ENCODE measurements around the gene WFIKKN1.

Gene WFIKKN1

DNA sequence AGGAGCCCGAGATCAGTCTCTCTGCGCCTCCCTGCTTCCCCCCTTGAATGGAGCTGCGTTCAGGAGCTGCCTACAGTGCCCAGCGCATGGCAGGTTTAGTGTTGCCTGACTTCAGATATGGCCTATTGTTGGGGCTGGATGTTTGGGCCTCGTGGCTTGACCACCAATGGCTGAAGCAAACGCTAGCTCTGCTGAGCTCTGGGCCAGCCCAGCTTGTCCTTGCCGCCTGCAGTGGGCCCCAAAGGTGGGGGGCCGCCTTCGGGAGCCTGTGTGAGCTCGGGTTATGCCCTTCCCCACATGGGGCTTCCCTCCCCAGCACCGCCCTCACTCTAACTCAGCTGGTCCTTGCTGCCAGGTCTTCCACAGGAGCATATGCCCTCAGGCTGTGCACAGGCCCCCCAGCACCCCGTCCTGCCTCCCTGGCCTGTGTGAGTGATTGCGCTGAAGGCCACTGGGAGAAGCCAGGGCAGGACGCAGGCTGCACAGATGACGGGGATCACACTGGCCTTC lies 7.3 kb downstream of the WFIKKN1 start:
- DNase-seq: no peak

DNA sequence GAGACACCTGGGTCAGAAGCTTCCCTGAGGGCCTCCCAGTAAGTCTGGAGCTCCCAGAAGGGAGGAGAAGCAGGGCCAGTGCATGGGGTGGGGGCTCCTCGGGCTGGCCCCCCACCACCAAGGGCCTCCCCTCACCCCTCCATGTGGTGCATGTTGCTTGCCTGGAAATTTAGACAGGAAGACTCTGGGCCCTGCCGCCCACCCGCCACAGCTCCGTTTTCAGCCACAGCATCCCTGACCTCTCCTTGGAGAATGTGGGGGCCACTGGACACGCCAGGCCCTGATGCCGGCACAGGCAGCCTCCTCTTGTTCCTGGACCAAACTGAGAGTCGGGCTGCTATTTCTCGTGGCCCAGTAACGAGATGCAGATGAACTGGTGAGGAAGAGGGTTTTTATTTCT lies 8.1 kb downstream of the WFIKKN1 start:
- DNase-seq: no peak

DNA sequence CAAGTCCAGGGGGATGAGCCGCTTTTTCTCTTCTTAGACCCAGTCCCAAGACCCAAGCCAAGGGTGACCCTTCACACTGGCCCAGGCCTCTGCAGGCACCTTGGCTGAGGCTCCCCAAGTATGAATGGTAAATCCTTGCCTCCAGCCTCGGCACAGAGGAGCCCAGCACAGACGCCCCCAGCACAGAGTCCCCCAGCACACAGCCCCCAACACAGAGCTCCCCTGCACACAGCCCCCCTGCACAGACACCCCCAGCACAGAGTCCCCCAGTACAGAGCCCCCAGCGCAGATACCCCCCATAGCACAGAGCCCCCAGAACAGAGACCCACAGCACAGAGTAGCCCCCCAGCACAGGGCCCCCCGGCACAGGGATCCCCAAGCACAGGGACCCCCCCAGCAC lies 9.8 kb downstream of the WFIKKN1 start:
- no peak for DNase-seq

DNA sequence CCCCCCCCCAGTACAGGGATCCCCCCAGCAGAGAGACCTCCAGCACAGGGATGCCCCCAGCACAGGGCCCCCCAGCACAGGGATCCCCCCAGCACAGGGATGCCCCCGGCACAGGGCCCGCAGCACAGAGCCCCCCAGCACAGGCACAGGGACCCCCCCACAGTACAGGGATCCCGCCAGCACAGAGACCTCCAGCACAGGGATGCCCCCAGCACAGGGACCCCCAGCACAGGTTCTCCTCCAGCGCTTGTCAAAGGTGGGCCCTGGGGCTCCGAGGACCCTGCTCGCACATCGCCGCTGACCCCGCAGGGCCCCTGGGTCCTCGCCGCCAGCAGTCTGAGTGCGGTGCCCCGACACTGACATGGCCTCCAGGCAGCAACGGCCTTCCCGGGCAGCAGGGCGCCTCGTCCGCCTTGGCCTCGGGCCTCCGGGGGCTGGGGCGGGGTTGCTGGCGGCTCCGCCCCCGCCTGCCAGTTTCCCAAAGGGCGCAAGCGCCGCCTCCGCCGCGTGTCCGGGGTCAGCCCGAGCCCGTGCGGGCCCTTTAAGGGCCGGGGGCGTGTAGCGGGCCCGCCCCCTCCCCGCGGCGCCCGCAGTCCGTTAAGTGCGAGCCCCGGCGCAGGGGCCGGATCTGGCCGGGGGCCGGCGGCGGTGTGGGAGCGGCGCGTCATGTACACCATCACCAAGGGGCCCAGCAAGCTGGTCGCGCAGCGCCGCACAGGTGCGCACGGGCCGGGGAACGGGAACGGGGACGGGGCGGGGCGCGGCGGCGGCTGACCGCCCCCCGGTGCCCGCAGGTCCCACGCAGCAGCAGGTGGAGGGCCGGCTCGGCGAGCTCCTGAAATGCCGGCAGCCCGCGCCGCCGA lies 10.8 kb downstream of the WFIKKN1 start, which contains the start of gene MCRIP2:
MCRIP2 (plus strand) TSS at position 503 of the 863 bp plus-strand sequence; CDS start at position 667, 164 bp downstream.
- peak; percentile 58 for DNase-seq

DNA sequence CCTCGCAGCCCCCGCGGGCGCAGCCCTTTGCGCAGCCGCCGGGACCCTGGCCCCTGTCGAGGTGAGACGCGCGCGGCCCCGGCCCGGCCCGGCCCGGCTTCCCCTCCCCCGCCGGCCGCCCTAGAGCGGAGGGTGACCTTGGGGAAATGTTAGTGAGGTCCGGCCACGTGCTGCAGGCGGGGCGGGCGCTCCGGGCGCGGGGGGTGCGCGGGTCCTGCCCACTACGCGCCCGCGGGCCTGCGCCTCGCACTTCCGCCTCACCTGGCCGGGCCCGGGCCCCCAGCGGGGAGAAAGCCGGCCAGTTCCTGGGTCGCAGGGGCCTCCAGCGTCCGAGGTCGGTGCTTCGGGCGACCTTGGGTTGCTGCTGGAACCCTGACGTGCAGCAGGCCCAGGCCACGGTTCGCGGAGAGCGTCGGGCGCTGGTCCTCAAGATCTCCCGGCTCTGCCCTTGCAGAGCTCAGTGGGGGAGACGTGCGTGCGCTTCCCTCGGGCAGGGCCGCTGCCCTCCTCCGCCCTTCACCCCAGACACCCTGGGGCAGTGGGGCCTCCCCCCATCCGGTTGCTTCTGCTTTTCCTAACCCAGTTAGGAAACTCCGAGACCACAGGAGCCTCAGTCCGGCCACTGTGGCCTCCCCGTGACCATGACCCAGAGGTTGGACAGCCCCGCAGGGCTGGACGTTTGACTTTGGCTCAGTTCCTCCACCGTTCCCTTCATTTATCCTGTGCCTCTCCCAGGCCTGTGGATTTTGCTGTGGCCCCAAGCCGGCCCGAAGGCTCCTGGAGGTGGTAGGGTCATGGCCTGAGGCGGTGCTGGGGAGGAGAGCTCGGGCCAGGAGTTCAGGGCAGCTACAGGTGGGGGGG lies 11.6 kb downstream of the WFIKKN1 start:
- no peak for DNase-seq

DNA sequence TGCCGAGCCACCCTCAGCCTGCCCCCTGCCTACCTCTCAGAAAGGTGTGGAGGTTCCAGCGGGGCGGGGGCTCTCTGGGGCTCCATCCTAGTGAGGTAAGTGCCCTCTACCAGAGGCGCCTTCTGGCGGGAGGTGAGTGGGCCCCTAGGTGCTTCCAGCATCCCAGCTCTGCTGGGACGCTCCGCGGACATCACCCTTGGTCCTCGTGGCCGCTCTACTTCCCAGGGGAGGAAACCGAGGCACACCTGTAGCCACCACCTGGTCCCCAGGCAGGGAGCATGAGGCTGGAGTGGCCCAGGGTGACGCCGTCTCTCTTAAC lies 12.2 kb downstream of the WFIKKN1 start:
- no peak for DNase-seq

DNA sequence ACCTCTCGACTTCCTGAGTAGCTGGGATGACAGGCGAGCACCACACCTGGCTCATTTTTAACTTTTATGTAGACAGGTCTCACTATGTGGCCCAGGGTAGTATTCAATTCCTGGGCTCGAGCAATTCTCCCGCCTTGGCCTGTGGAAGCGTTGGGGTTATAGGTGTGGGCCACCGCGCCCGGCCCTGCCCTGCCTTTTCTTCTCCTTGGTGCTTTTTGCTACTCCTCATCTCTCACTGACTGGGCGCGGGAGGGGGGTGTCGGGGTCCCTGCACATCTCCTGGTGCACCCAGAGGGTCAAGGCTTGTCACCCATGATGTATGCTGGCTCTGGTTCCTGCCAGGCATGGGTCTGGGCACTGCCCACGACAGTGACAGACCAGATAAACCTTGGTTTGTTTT lies 13.8 kb downstream of the WFIKKN1 start:
- DNase-seq: no peak

DNA sequence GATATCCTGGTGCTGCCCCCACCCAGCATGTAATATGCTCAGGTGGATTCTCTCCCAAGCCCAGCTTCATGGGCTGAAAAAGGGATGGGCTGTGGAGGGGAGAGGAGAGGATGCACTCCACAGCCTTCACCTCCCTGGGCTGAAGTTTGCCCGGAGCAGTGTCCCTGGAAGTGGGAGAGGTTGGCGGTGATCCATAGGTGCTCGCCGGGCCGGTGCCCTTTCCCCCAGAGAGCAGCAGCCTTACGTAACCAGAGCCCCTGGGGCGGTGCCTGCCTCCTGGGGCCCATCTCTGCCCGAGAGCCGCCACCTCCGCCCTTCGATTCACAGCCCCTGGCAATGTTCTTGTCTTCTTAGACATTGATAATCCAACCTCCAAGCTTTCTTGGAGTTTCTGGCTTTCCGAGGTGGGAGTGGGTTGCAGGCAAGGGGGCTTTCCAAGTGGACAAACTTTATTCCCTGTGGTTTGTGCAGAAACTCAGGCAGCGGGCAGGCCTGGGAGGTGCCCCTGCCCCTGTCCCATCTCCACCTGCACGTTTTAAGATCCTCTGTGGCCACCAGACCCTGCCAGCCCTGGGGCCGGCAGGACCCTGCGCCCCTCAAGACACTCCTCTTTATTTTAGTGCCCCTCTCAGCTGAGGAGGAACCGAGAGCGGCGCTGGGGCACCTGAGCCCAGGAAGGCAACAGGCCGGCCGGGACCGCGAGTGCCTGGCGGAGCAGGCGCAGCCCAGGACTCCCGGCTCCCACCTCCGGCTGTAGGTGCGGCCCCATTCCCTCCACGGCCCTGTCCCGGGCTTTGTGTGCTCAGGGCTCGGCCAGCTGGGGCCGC lies 15.3 kb downstream of the WFIKKN1 start:
- no peak for DNase-seq

DNA sequence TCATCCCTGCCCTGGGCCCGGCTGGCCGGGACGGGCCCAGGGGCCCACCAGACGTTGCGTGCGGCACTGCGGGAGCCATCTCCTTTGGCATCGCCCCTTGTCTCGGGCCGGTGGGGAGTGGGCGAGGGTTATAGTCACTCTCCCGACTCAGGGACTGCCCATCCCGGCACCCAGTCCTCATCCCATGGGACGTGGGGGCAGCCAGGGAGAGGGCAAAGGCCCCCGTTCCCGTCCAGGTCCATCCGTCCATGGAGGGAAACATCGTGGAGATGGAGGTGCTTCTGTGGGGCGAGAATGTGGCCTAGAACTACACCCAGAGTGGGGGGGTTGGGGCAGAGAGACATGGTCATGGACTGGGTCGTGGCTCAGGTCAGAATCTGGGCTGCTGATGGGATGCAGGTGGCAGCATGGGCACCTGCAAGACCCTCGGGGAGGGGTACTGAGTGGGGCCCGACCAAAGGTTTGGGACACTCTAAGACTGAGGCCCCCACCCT lies 15.9 kb downstream of the WFIKKN1 start:
- no peak for DNase-seq

DNA sequence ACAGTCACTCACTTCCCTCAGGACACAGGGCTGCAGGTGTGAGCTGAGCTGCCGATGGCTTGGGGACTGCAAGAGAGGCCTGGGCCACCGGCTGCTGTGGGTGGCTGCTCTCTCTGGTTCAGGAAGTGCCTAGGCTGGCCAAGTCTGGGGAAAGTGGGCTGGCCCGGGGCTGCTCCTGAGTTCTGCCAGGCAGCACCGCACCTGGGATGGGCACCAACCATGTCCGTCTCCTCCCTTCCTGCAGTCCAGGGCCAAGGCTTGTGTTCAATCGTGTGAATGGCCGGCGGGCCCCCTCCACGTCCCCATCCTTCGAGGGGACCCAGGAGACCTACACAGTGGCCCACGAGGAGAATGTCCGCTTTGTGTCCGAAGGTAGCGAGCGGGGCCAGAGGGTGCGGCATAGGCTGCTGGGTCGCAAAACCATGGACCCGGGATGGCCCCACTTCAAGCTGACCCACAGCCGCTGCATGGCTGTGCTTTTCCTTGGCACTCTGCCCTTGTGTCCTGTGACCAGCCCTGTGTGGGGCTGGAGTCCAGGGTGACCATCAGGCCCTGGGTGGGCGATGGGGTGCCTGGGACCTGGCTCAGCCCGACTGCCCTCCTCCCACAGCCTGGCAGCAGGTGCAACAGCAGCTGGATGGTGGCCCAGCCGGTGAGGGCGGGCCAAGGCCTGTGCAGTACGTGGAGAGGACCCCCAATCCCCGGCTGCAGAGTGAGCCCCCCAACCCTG lies 16.6 kb downstream of the WFIKKN1 start:
- no peak for DNase-seq

DNA sequence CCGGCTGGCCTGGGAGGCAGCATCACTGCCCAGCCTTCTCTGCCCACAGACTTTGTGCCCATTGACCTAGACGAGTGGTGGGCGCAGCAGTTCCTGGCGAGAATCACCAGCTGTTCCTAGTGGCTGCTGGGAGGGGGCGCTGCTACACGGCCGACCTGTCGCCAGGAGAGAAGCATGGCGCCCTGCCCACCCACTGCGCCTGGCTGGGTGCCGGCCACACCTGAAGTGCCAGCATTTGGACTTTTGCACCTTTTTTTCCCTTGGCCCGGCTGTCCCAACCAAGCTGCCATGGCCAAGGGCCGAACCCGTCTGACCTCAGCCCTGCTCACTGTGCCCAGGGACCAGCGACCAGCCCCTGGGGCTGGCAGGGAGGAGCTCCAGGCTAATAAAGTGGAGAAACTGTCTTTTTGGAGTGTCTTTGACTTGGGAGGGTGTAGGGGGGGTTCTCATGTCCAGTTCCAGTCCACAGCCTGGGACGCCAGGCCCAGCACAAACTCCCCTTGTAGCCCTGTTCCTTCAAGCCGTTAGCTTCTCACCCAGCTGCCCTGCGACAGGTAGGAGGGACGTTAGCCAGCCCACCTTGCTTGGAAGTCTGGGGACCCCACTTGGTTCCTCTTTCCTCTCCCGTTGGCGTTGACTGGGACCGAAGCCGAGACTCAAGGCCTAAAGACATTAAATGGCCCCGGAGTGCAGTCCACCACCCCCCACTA lies 17.4 kb downstream of the WFIKKN1 start:
- DNase-seq: no peak

DNA sequence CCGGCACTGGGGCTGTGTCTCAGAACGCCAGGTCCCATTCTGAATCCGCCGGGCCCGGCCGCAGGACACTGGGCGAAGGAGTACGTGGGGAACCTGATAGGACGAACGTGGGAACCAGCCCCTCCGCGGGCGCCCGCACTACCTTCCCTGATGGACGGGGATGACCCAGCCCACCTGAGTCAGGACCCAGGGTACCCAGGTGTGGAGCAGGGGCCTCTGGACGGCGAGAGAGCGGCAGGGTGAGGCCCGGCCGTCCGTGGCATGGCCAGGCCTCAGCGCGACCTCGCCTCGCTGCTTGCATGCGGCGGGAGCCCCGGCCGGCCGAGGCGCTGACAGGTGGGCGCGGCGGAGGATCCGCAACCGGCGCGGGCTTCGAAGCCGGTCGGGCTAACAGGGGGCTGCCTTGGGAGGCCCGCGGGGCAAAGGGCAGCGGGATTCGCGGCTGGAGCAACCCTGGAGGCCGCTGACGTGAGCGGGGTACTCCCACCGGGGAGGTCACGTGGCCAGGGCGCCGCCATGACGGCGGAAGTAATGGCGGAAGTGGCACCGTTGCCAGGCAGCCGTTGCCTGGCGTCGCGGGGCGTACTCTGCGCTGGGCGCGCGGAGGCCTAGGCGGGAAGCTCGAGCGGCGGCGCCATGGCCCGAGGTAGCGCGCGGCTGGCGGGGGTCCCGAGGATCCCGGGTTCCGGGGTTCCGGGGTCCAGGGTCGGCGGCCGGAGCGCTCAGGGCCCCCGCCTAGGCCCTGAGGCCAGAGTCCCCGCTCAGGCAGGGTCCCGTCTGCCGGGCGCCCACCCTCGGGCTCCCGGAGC lies 18.2 kb downstream of the WFIKKN1 start, which contains the start of gene WDR90:
WDR90 (plus strand) TSS at position 585 of the 809 bp plus-strand sequence; CDS start at position 637, 52 bp downstream.
- DNase-seq: peak; percentile 84

DNA sequence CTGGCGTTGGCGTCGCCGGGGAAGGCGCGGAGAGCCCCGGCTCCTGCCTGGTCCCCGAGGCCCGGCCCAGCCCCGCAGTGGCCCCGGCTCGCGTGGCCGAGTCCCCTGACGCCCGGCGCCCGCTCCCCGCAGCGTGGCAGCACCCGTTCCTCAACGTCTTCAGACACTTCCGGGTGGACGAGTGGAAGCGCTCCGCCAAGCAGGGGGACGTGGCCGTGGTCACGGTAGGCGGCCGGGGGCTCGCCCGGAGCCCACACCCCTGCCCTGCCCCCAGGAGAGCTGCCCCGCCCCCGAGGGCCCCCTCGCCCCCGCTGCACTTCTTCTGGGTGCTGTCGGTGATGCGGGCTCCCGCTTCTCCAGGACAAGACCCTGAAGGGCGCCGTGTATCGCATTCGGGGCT lies 18.8 kb downstream of the WFIKKN1 start:
- no peak for DNase-seq

DNA sequence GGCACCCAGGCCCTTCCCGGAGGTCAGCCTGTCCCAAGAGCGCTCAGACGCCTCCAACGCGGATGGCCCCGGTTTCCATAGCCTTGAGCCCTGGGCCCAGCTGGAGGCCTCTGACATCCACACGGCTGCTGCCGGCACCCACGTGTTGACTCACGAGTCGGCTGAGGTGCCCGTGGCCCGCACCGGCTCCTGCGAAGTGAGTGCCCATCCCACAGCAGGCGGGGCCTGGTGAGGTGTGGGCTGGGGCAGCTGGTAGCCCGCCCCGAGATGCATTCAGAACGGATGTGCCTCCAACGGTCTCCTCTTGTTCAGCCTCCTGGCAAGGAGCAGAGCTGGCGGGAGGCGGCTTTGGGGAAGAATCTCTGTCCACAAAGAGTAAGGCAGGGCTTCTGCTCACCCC lies 21.1 kb downstream of the WFIKKN1 start:
- DNase-seq: no peak

DNA sequence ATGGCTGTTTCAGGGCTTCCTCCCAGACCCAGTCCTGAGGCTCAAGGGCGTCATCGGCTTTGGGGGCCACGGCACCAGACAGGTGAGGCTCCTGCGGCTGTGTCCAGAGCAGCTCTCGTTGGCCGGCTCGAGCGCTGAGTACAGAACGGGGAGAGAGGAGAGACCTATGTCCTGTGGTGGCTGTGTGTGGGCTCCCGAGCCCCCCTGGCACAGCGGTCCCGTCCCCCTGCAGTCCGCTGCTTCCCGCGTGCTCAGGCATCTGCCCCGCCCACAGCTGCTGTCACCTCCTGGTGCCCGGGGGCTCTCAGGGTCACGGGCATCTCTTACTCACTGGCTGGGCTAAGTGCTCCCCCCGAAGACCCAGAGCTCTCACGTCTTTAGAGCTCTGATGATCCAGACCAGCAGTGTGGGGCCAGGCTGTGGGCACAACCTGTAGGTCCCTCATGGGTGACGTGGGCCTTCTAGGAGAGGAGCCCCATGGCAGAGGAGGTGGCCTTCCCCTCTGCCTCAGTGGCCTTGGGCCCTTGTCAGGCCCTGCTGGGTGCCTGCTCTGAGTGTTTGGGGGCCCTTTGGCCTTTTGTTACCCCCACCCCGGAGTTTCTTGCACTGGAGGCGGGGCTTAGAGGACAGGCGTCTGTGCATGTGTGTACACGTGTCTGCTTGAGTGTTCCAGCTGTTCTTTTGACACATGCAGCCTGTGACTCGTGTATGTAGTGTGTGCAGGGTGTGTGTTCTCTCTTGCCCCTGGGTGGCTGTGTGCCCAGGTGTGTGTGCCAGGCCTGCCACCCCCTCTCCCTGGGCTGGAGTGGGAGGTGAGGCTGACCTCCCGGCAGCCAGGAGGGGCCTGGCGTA lies 21.9 kb downstream of the WFIKKN1 start:
- DNase-seq: no peak

DNA sequence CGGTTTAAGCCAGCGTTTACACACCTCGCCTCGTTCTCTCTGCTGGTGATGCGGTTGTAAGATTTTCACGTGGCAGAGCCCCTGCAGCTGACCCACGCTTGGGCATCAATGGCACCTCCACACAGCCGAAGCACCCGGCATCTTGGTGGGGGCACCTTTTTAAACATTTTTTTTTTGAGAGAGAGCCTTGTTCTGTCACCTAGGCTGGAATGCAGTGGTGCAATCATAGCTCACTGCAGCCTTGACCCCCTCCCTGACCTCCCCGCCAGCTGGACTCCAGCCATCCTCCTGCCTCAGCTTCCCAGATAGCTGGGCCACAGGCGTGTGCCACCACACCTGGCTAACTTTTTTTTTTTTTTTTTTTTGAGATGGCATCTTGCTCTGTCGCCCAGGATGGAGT lies 23.2 kb downstream of the WFIKKN1 start:
- DNase-seq: no peak

DNA sequence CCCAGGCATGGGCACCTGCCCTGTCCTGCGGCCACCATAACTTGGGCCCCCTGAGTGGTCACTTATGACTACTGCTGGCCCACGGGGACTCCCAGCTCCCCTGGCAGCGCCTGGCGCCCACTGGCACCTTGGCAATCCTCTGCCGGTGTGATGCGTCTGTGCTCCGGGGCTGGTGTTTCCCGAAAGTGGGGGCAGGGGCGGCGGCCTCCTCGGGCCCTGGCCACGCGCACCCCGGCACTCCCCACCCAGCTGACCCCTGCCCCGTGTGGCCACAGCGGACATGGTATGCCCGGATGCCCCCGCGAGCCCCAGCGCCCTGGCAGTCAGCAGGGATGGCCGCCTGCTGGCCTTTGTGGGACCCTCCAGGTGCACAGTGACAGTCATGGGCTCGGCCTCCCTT lies 26.7 kb downstream of the WFIKKN1 start:
- DNase-seq: no peak

DNA sequence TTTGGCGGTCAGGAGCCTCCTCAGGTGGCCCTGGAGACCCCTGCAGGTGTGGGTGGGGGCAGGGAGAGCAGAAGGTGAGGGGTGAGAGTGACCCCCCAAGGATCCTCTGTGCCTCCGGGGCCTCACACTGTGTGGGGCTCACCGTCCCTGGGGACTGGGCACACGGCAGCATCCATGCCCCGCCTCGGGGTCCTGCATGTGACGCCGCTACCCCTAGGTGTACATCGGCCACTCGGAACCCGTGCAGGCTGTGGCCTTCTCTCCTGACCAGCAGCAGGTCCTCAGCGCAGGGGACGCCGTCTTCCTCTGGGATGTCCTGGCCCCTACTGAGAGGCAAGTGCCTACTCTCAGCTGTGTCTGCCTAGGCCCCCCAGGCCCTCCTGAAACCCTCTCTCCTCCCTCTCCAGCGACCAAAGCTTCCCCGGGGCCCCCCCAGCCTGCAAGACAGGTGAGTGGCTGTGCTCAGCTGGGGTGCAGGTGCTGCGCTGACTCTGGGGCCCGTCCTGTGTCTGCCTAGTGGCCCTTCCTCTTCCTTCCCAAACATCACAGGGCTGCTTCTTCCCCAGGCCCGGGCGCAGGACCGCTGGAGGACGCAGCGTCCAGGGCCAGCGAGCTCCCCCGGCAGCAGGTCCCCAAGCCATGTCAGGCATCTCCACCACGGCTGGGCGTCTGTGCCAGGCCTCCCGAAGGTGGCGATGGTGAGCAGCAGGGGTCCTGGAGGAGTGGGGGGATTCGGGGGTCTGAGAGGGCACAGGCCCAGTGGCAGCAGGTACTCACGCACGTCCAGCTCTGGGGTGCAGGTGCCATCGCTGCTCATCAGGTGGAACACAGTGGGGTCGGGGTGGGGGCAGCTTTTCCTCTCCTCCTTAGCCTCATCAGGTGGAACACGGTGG lies 28.1 kb downstream of the WFIKKN1 start:
- no peak for DNase-seq

Data from NCI-H774 (cell line).